Renal pelvis (tissue), 4 donors: ENCODE data around the gene CITED1. TPM values are rescaled to one million over a fixed set of nuclear protein-coding genes. Genes with fewer than 3 reads are reported as not detected.

Experiments used
- DNase-seq: peaks from one replicate; pipeline ENCODE4 v3.0.0-alpha.2; 2013
- polyA plus RNA-seq, 3 donors: library from polyadenylated mRNA; unstranded; fragments of 120-200 nt; gene quantifications; one replicate each; pipeline ENCODE4 v1.2.1, GENCODE V29; 2013; ENCODE audit not compliant: insufficient read length in 3 of 3

The CITED1 gene
- polyA plus RNA-seq, 3 donors, result 4.2 to 17.3 (median 13.3) TPM

DNA sequence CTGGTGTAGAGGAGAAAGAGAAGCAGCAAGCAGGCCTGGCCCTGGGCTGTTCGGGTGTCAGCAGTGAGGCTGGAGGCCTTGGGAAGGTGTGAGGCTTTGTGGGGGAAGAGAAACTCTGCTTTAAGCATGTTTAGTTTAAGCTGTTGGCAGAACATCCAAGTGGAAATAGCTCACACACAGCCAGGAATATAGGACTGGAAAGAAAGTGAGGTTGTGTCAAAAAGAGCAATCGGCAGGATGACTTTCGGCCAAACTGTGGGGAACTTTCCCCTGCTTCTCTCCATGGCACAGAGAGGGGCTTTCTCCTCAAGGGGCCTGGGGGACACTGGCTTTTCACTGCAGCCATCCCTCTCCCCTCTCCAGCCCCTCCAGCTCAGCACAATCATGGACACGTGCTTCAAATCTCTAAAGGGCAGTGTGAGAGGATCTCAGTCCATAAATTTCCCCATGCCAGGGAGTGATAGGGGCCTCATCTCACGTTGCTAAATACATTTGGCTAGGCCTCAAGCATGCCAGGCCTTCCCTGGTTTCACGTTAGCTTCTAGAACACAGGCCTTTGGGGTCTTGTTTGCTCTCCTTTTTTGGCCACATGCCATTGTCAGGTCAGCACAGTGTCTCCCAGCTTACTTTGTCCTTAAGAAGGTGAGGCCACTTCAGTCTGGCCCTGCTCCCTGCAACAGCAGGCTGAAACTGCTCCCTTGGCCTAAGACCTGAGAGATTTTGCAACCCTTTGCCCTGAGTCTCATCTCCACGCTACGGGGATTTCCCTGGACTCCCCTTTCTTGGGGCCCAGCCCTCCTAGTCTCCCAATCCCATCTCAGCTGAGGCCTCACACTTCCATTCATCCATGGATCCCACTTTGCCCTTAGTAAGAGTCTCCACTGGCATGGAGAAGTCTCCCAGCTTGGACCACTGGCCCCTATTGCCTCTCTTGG is 8.3 kb upstream of the CITED1 start:
- no peak for DNase-seq

DNA sequence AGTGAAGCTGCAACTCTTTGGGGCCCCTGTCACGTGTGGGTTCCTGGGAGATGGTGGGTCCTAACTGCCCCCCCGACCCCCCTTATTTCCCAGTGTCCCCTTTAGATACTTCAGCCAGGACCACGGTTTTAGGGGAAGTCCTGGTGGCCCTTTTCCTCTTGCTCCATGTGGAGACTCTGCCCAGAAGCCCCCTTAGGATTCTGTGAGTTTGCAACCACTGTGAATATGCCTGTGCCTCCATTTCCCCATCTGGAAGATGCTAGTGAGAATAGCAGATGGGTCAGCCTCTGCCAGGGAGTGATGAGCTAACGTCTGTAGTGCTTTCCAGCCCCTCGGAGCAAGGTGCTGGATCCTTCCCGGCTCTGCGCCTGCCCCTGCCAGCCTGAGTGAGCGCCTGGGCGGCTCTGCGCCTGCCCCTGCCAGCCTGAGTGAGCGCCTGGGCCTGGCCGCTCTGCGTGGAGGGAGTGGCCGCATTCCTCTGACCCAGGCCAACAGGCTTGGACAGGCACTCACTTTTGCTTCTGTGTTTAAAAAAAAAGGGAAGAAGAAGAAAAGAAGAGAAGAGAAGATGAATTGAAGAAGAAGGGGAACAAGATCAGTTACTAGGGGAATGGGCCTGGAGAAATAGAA is 6.7 kb upstream of the CITED1 start:
- DNase-seq, result no peak

DNA sequence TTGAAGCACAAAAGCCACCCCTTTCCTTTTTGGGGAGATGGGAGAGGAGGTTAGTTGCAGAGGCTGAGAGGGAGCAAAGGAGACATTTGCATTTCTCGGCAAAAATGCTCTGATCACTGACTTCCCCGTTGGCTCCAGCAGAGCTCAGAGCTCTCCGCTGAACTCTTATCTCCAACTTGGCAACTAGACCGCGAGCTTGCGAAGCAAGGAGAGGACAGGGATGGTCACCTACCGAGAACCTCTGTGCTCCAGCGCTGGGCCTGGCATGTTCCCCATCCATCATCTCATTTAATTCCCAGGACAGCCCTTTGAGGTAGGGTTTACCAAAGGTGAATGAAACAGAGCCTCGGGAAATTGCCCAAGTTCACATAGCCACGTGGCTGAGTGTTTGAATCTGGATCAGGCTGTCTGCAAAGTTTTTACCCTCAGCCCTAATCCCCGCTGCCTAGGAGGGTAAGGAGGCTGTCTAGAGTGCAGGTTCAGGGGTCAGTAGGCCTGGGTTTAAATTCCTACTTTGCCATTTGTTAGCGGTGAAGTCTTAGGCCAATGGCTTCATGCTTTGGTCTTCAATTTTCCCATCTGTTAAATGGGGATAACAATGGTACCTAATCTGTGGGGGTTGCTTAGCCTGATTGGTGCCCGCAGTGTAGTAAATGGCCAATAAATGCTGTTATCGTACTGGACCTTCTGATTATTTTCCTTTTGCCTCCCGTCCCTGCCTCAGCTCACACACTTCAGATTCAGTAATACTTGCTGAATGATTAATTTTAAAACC is 3.8 kb upstream of the CITED1 start:
- DNase-seq, result no peak

DNA sequence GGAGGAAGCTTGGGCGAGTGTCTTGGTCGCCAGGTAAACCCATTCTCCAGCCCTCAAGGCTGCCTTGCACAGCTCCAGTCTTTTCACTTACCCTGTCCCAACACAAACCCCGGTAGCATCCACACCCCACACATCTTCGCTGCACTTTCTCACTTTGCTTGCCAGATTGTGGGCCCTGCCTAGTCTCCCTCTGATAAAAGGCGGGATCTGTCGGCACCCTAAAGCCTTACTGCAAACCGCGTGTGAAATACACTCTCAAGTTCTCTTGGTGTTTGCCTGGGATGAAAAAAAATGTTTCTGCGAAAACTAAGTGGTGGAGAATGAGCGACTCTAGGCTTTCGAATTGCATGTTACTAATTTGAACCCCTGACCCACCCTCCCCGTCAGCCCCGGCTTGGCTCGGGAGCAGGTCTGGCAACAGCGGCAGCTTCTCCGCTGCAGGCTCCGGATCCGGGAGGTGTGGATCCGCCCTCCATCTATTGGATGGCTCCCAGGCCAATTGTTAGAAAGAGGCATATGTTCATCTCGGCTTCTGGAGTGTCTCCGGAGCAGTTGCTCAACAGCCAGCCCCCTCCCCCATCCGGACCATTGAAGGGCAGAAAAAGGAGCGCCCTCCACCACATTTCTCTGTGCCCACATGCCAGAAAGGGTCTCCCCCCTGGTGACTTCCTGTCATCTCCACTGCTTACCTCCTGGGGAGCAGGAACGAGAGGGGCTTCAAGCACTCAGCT is 3.0 kb upstream of the CITED1 start:
- peak; percentile 65 for DNase-seq

DNA sequence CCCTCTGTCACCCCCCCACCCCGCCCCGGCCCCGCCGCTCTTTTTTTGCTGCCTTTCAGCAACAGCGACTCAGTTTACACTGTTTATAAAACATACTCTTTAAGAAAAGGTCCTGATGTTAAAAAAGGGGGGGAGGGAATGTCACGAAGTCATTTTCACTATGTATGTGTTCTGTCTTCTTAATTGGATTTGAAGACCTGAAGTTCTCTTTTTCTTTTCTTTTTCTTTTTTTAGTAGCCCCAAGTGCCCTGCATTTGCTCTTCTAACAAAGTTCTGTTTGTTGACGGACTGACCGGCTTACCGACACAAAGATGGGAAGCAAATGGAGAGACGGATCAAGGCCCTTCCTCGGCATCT is 2.5 kb upstream of the CITED1 start:
- no peak for DNase-seq

DNA sequence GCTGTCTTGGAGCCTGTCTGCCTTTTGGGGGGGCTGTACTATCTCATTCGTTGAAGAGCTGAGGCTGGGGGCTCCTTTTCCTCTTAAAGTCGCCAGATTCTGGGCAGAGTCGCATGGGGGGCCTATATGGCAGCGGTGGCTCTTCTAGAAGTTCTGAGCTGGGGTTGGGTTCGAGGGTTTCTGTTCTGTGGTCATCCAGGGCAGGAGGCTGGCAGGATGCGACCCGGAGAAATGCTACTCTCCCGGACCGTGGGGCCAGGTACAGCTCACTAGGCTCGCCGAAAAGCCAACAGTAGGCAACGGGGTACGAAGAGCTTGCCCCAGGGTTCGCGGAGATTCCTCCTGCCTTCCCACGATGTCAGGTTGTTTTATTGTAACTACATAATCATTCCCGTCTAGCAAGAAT is 1.9 kb upstream of the CITED1 start:
- DNase-seq, result no peak

DNA sequence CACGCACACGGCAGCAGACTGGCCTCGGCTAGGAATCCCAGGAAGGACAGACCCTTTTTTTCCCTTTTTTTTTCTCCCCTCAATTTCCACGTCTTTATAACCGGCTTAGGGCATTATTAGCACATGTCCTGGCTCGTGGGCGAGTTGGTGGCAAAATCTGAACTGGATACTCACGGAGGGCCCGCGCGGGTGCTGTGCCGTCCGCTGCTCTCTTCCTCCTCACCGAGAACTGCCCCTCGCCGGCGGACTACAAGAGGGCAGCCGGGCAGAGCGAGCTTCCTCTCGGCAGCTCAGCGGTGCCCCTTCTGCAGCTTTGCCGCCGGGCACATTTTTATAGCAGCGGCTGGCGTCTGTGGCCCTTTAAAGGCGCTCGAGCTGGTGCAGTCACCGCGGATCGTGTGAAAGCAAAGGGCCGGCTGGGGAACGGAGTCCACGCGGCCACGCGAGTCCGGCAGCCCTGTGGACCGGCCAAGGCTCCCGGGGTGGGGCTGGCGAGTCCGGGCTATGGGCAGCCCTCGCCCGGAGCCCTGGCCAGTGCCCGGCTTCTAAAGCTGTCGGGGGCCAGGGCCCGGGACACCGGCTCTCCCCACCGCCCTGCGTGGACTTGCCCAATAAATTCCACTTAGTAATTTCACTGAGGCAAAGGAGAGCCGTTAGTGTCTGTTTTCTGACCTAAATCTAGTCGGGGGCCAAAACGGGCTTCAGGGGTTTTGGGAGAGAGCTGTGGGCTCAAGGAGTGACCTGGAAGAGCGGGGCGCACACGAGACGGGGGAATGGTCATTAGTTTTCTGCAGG is 1.3 kb upstream of the CITED1 start:
- peak; percentile 76 for DNase-seq

DNA sequence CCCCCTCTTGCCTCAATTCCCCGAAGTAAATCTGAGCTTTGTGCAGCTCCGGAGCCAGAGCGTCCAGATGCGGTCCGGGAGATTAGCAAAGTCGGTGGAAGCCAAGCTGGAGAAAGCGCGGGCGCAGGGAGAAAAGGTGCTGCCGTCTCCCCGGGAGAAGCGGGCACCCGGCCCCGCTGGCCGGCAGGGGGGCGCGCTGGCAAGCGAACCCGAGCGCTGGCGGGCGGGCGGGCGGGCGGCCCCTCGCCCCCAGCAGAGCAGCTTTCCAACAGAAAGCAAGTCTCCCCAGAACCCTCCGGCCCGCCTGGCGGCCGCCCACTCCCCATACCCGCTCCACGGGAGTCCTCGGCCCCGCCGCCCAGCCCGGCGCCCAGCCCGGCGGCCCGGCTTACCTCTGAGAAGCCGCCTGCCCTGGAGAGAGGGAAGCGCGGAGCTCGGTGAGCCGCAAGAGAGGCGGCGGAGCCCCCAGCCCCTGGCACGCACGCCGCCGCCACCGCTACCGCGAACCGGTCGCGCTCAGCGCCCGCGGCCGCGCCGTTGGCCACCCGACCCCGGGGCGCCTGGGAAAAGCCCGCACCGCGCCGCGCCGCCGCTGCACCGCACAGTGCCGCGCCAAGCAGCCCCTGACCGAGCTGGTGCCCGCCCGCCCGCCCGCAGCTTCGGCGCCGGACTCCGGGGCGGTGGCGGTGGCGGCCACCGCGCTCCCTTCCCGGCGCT is 529 bp upstream of the CITED1 start:
- no peak for DNase-seq

DNA sequence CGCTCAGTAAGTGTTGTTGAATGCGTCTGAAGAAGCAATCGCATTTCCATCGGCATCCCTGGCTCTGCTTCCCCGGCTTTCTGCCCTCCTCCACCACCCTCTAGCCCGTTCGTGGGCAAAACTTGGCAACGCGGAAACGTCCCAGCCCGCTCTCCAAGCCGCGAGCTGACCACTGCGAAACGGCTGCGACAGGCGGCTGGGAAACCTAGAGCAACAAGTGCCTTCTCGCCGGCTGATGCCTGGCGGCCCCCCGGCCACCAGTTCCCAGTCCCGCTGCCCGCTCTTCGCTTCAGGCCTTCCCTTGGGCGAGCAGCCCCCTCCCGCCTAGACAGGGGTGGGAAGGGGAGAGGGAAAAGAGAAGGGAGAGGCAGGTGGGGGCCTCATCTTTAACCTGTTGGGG is 837 bp downstream of the CITED1 start:
- no peak for DNase-seq

DNA sequence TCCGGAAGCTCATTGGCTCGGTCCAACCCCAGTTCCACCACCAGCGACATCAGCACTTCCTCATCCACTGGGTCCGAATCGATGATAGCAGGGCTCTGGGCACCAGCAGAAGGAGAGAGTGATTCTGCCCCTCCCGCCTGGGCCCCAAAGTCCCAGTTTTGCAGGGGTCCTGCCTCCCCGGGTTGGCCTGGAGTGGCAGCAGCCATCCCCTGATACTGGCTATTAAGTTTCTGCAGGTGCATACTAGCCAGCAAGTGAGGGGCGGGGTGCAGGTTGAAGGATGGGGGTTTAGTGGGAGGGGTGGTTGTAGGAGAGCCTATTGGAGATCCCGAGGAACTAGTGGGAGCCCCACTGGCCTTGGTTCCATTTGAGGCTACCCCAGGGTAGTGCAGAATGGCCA is 3.9 kb downstream of the CITED1 start:
- no peak for DNase-seq

DNA sequence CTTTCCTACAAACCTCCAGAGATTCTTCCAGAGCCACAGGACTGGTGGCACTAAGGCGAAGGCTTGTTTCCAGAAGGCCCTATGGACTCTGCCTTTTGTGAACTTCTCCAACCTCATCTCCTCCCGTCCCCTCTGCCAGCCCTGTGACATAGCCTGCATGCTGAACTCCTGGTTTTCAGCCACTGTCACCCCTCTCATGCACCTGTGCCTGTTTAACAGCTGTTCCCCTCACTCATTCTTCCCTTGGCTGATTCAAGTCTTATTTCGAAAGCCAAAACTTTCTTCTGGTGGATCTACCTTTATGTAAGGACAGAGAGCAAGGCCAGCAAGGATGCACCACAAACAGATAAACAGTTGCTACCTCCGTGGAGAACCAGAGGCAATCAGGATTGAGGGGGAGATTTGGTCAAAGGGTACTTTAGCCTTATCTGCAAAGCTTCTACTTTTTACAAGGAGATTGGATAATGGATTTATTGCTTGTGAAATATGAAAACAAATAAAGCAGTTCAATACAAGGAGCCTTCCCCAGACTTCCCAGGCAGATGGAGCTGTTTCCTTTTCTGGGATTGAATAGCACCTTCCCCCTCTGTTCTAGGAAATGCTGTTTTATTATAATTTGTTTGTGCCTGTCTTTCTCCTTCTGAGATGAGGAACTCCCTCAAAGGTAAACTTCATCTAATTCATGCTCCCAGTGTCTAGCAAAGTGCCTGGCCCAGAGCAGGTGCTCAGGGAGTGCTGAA is 5.7 kb downstream of the CITED1 start:
- no peak for DNase-seq

DNA sequence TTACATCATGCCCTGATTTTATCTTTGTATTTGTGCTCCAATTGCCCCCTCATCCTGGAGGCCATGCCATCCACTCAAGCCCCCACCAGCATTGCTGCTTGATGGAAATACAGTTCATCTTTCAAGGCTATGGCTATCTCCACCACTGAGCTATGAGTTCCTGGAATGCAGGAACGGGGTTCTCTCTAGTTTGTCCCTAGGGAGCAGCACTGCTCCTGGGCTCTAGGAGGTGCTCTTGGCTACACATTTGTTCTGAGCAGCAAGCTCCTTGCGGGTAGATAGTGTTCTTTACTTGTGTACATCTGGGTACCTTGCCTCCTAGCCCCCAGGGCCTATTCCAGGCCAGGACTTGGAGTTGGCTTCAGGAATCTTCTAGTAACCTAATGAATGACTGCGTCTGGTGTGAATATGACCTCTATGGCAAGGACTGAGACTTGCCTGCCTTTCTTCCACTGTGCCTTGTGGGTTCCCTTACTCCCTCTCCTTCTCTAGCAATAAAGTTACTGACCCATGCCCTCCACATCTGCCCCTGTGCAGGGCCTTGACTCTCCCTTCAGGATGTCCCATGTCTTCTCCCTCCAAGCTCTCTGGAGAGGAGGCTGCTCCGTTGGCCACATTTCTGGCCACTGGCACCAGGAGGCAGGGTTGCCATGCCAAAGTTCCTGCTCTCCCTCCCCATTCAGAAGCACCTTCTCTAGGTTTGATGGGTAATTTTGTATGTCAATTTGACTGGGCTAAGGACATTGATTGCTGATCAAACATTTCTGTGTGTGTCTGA is 7.6 kb downstream of the CITED1 start:
- no peak for DNase-seq

DNA sequence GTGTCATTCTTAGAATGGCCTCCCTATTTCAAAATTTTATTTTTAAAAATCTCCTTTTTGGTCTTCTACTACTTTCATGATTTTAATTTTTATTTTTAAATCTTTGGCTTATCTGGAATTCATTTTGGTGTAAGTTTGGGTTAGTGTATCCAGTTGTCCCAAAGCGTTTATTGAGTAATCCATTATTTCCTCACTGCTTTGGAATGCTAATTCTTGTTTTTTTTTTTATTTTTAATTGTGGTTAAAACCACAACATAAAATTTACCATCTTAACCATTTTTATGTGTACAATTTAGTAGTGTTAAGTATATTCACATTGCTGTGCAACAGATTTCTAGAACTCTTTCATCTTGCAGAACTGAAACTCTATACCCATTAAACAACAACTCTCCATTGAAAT is 8.7 kb downstream of the CITED1 start:
- DNase-seq, result no peak

DNA sequence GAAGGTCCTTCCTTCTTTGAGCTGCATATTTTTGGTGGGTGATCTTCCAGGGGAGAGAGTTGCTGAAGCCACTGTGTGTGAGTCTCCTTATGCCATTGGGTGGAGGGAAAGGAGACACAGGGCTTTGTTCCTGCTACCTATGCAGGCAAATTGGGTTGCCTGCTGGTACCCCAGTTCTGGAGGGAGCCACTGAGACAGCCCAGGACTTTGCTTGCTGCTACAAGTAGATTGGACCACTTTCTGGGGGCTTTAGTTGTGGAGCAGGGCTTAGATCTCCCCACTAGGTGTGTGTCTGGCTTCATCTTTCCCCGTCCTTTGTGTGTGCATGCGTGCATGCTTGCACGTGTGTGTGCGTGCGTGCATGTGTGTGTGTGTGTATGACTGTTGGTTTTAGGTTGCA is 10.0 kb downstream of the CITED1 start:
- no peak for DNase-seq

DNA sequence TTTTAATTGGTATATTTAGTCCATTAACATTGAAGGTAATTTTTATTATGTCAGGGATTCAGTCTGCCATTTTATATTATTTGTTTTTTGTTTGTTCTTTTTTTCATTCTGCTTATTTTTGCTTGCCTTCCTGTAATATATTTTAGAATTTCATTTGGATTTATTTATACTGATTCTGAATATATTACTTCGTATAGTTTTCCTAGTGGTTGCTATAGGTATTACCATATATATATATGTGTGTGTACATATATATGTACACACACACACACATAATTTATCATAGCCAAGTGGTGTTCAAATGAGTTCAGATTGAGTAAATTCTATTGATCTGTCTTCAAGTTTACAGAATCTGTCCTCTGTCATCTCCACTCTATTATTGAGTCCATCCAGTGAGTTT is 11.2 kb downstream of the CITED1 start:
- DNase-seq, result no peak

DNA sequence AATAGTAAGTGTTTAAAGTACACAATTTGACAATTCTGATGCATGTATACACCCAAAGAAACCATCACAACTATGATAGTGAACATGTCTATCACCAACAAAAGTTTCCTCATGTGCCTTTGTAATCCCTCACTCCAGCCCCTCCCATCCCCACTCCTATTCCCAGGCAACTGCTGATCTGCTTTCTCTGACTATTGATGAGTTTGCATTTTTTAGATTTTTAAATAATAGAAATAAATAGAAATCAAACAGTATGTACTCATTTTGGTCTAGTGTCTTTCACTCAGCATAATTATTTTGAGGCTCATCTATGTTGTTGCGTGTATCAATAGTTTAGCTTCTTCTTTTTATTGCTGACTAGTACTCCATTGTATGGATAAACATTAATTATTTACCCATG is 23.4 kb downstream of the CITED1 start:
- DNase-seq, result no peak

DNA sequence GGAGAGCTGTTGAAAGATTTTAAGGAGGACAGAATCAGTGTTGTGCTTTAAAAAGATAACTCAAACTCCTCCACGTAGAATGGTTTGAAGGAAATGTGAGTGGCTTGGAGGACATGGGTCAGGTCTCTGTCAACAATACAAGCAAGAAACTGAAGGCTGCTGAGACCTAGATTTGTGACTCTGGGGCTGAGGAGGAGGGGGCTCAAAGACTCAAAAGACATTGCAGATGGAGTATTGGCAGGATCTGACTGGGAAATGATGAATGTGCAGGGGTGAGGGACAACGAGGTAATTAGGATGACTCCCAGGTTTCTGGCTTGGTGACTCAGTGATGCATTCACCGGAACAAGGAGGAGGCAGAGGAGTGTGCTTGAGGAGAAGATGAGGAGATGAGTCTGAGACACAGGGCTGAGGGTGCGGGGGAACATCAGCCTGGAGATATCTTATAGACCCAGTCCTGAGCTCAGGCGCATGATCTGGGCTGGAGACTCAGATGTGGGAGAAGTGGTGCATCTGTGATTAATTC is 25.3 kb downstream of the CITED1 start:
- peak; percentile 73 for DNase-seq

DNA sequence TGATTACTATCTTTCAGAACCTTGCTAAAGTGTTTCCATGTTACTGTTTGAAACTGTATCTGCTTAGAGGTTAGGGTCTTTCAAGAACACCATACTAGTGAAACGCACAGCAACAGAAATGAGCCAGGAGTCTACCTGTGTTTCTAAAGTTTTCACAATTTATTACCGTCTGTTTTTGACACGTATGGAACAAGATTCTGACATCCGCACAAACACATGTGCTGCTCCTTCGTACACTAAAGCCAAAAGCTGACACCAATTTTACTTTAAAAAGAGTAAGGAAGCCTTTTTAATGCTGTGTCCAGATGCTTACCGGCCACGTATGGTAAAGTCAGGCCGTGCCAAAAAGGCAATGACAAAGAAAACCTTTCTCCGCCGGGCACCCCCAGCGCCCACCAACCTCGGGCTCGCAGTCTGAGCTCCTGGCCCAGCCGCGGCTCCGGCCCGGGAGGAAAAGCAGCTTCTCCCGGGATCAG is 29.2 kb downstream of the CITED1 start:
- peak; percentile 9 for DNase-seq

DNA sequence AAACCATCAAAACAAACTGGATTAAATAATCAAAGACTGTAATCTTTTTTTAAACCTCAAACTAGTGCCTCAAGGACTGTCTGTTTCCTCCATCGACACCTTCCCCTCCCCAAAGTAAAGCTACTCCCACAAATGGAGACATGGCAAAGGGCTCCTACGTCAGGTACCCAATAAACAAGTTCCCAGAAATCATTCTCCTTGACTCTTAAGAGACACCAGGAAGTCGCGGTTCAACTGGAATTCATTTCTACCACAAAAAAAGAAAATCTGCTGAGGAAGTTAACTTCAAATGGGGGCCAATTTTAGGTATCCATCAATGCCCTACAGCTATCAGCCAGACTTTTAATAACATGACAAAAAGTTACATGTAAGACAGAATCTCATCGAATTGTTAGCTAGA is 31.2 kb downstream of the CITED1 start:
- no peak for DNase-seq
